Activated CD4-positive, alpha-beta memory T cell treated with anti-CD3 and anti-CD28 coated beads for 36 hours (primary cell): ENCODE results near the gene GPC5. TPM values are rescaled to one million over a fixed set of nuclear protein-coding genes. Genes with fewer than 3 reads are reported as not detected.
"Not testable (repeated sequence)": the region's sequence is repeated elsewhere in the genome, so short reads cannot be mapped to it uniquely, and the experiment has no call there.

Source experiments
- CTCF ChIA-PET: fragments of 350-600 bp; sonication (Branson Sonifier 250); formaldehyde crosslinking; loops from one replicate; lab custom pipeline; 2021; ENCODE audit warnings: antibody characterized with exemption, inconsistent platforms; lab: Charles Lee
- POLR2A ChIA-PET: fragments of 350-600 bp; sonication (Branson Sonifier 250); formaldehyde crosslinking; loops from one replicate; lab custom pipeline; 2021; ENCODE audit warnings: antibody characterized with exemption; lab: Charles Lee
- DNase-seq: peaks from one replicate; pipeline ENCODE4 v3.0.0-alpha.2; 2020
- H3K27ac Mint-ChIP-seq: one replicate; pipeline ENCODE4 v1.8.0; 2021; ENCODE audit warnings: mixed read lengths
- H3K27me3 Mint-ChIP-seq: one replicate; pipeline ENCODE4 v1.8.0; 2021; ENCODE audit warnings: mixed read lengths
- H3K36me3 Mint-ChIP-seq: one replicate; pipeline ENCODE4 v1.8.0; 2021; ENCODE audit warnings: mixed read lengths
- H3K4me1 Mint-ChIP-seq: one replicate; pipeline ENCODE4 v1.8.0; 2021; ENCODE audit warnings: low read depth, mixed read lengths
- H3K4me3 Mint-ChIP-seq: one replicate; pipeline ENCODE4 v1.8.0; 2021; ENCODE audit warnings: mild to moderate bottlenecking, mixed read lengths
- H3K9me3 Mint-ChIP-seq: one replicate; pipeline ENCODE4 v1.8.0; 2021; ENCODE audit warnings: mixed read lengths
- intact Hi-C: fragments of 100-400 bp; cut with micrococcal nuclease; formaldehyde crosslinking; loops from one replicate; pipeline ENCODE4 v1.15.1; 2023
- total RNA-seq, 2 experiments: library from RNA; stranded (reverse); gene quantifications; one replicate each; pipeline ENCODE4 v1.2.3, GENCODE V29; 2021

Gene GPC5
- total RNA-seq, 2 experiments from 2014 or later, result 0.17 to 0.29 TPM

DNA sequence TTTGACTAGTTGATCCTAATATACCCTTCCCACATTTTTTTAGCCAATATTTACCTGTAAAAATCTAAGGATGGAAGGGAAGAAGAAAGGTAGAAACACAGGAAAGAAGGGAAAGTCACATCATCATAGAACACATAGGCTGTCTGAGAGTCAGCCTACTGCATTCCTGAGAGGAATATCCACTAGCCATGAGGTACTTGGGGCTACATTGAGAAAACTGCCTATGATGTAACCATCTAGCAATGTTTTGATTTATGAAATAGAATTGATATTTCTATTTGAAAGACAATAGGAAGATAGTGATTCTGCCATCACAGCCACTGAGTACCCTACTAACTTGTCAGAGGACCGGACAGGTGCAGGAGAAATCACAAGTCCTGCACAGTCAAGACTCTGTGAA, 873.8 kb downstream of the GPC5 start:
- CTCF ChIA-PET, result no interaction called here
- Mint-ChIP-seq H3K4me3 (no peak overlapping the region), H3K27ac (no peak overlapping the region), H3K27me3 (no peaks in the 10 kb centered on the region), H3K9me3 (no peaks in the 10 kb centered on the region), H3K36me3 (no peaks in the 10 kb centered on the region), H3K4me1 (no peaks in the 10 kb centered on the region)
- intact Hi-C loops, result no loop called here
- POLR2A ChIA-PET, result no interaction called here
- DNase-seq, result no peak

DNA sequence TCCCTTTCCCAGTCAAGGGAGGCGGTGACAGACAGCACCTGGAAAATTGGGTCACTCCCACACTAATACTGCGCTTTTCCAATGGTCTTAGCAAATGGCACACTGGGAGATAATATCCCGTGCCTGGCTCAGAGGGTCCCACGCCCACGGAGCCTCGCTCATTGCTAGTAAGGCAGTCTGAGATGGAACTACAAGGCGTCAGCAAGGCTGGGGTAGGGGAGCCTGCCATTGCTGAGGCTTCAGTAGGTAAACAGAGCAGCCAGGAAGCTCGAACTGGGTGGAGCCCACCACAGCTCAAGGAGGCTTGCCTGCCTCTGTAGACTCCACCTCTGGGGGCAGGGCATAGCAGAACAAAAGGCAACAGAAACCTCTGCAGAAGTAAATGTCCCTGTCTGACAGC, 882.6 kb downstream of the GPC5 start:
- H3K27ac Mint-ChIP-seq, H3K4me1 Mint-ChIP-seq, DNase-seq, H3K27me3 Mint-ChIP-seq, H3K36me3 Mint-ChIP-seq, CTCF ChIA-PET, intact Hi-C loops, POLR2A ChIA-PET, H3K4me3 Mint-ChIP-seq: not testable (repeated sequence)
- H3K9me3 Mint-ChIP-seq, result peaks cover 16% of the 10 kb centered on the region

DNA sequence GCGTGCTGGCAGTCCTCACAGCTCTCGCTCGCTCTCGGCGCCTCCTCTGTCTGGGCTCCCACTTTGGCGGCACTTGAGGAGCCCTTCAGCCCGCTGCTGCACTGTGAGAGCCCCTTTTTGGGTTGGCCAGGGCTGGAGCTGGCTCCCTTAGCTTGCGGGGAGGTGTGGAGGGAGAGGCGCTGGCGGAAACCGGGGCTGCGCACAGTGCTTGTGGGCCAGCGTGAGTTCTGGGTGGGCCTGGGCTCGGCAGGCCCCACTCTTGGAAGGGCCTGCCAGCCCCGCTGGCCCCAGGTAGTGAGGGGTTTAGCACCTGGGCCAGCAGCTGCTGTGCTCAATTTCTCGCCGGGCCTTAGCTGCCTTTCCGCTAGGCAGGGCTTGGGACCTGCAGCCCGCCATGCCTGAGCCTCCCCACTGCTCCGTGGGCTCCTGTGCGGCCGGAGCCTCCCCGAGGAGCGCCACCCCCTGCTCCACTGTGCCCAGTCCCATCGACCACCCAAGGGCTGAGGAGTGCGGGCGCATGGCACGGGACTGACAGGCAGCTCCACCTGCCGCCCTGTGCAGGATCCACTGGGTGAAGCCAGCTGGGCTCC, 892.4 kb downstream of the GPC5 start:
- intact Hi-C loops, H3K27me3 Mint-ChIP-seq, H3K27ac Mint-ChIP-seq, CTCF ChIA-PET, DNase-seq, H3K4me3 Mint-ChIP-seq, H3K4me1 Mint-ChIP-seq, H3K36me3 Mint-ChIP-seq, POLR2A ChIA-PET: not testable (repeated sequence)
- H3K9me3 Mint-ChIP-seq, result peaks cover 45% of the 10 kb centered on the region

DNA sequence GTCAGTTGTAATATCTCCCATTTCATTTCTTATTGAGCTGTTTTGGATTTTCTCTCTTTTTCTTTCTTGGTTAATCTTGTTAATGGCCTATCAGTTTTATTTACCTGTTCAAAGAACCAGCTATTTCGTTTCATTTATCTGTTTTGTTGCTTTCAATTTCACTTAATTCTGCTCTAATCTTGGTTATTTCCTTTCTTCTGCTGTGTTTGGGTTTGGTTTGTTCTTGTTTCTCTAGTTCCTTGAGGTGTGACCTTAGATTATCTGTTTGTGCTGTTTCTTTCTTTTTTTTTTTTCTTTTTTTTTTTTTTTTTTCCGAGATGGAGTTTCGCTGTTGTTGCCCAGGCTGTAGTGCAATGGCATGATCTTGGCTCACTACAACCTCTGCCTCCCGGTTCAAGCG, 896.1 kb downstream of the GPC5 start:
- POLR2A ChIA-PET, H3K4me1 Mint-ChIP-seq, H3K27ac Mint-ChIP-seq, H3K4me3 Mint-ChIP-seq, H3K27me3 Mint-ChIP-seq, CTCF ChIA-PET, DNase-seq, H3K36me3 Mint-ChIP-seq, intact Hi-C loops: not testable (repeated sequence)
- H3K9me3 Mint-ChIP-seq, result peaks cover 26% of the 10 kb centered on the region

DNA sequence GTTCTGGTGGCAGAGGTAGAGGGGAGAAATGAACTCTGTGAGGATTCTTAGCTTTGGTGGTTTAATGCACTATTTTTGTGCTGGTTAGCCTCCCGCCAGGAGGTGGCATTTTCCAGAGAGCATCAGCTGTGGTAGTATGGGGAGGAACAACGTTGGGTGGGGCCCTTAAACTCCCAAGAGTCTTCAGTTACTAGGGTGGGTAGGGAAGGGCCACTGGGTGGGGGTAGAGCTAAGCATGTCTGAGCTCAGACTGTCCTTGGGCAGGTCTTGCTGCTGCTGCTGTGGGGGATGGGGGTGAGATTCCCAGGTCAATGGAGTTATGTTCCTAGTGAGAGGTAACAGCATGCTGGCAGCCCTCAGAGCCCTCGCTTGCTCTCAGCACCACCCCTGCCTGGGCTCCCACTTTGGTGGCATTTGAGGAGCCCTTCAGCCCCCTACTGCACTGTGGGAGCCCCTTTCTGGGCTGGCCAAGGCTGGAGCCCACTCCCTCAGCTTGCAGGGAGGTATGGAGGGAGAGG, 897.8 kb downstream of the GPC5 start:
- H3K36me3 Mint-ChIP-seq, POLR2A ChIA-PET, CTCF ChIA-PET, H3K27ac Mint-ChIP-seq, H3K4me1 Mint-ChIP-seq, H3K27me3 Mint-ChIP-seq, DNase-seq, intact Hi-C loops, H3K4me3 Mint-ChIP-seq: not testable (repeated sequence)
- H3K9me3 Mint-ChIP-seq, result peaks cover 21% of the 10 kb centered on the region

DNA sequence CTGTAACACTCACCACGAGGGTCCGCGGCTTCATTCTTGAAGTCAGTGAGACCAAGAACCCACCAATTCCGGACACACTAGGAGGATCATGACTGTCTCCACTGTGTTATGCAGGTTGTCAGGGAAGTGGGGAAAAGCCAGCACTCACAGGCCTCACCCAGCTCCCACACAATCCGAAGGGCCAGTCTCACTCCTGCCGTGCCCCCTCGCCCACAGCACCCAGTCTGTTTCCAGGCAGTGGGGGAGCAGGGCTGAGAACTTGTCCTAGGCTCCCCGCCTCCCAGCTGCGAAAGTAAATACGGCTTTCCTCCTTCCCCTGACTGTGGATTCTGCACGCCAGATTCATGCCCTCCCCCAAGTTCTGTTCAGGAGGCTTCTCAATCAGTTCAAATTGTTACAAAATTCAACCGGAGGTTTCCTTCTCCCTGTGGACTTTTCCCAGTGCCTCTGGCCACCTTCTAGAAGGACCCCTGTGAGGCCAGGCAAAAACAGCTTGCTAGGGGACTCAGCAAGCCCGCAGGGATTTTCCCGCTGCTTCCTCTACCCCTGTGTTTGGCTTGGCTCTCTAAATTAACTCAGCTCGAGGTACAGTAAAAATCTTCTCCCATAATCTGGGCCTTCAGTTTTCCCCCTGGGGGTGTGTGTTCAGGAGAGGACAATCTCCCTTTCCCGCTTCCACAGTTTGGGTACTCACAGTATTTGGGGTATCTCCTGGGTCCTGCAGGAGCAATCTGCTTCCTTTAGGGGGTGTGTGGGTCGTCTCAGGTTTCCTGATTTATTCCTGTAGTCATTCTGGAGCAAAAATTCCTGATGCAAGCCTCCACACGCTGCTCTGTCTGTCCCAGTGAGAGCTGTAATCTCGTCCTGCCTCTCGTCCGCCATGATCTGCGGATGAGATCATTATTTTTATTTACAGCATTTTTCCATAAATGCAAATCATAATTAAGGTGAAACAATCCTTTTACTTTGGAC, 899.8 kb downstream of the GPC5 start:
- Mint-ChIP-seq H3K36me3 (no peaks in the 10 kb centered on the region), H3K27me3 (no peaks in the 10 kb centered on the region), H3K4me3 (no peak overlapping the region), H3K4me1 (no peaks in the 10 kb centered on the region), H3K9me3 (peaks cover 6% of the 10 kb centered on the region), H3K27ac (no peak overlapping the region)
- ChIA-PET POLR2A (no interaction called here), CTCF (no interaction called here)
- DNase-seq, result no peak
- intact Hi-C loops, result no loop called here

DNA sequence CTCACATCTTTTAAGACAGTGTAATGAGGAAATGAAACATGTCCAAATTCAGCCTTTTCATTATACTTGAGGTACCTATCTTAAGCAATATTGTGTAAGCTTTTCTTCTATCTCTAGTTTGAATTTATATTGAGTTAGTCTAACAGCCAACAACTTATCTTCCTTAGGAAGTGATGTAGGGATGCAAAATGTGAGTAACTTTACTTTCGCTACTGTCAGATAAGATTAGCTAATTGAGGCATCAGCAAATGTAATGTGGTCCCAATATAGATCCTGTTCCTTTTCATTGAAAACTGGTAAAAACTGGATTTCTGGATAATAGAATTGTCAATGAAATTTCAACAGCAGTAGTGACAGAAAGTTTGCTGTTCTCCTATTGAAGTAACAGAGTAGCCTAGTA, 902.2 kb downstream of the GPC5 start:
- Mint-ChIP-seq H3K9me3 (no peaks in the 10 kb centered on the region), H3K4me3 (no peak overlapping the region), H3K27me3 (no peaks in the 10 kb centered on the region), H3K36me3 (no peaks in the 10 kb centered on the region), H3K27ac (no peak overlapping the region), H3K4me1 (no peaks in the 10 kb centered on the region)
- CTCF ChIA-PET, result no interaction called here
- DNase-seq, result no peak
- POLR2A ChIA-PET, result no interaction called here
- intact Hi-C loops, result no loop called here

DNA sequence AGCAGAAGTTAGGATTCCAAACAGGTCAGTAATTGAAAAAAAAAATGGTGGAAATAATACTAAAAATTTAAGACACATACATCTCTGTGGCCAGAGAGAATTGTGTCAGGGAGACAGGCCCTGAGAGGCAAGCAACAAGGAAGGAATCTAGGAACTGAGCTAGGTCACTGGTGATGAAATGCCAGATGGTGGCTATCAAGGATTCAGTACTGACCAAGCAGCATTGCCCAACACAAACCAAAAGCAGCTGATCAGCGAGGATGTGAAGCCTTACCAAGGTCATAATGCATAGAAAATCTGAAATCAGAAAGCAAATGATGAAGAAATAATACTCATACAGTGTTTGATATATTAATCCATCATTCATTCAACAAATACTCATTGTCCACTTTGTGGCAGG, 905.0 kb downstream of the GPC5 start:
- Mint-ChIP-seq H3K4me3 (no peak overlapping the region), H3K36me3 (no peaks in the 10 kb centered on the region), H3K27me3 (no peaks in the 10 kb centered on the region), H3K27ac (no peak overlapping the region), H3K4me1 (no peaks in the 10 kb centered on the region), H3K9me3 (no peaks in the 10 kb centered on the region)
- no peak for DNase-seq
- ChIA-PET CTCF (no interaction called here), POLR2A (no interaction called here)
- intact Hi-C loops, result no loop called here

DNA sequence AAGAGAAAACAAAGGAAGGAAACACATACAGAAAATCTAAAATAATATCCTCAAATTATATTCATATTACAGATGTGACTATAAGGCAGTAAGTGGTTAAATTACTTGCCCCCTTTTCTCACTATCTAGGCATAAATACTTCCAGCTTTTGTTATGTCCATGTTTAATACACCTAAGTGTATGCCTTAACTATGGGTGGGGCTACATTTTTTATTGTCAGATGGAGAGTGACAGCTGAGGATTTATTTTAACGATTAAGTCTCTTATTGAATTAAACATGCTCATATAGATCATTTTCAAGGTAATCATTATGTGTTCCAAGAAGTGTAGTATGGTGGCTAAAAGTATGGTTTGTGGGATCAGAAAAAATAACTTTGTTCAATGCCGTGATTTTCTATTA, 909.3 kb downstream of the GPC5 start:
- Mint-ChIP-seq H3K9me3 (no peaks in the 10 kb centered on the region), H3K36me3 (no peaks in the 10 kb centered on the region), H3K27me3 (no peaks in the 10 kb centered on the region), H3K4me3 (no peak overlapping the region), H3K4me1 (no peaks in the 10 kb centered on the region), H3K27ac (no peak overlapping the region)
- intact Hi-C loops, result no loop called here
- ChIA-PET CTCF (no interaction called here), POLR2A (no interaction called here)
- DNase-seq, result no peak

DNA sequence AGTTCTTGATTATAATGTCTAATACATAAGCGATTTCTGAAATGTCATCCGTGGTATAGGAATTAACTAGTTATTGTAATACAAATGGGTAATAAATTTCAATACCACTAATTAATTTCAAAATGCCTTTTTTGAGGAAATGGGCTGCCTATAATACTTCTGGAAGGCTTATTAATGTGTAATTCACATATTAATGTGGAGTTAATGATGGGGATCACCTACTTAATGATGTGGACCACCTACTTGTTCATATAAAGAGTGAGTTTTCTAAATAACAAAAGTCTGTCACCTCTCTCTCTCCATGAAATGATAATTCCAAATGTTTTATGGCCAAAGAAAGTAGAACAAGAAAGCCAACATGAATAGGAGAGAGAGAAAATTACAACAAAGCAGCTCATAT, 914.4 kb downstream of the GPC5 start:
- Mint-ChIP-seq H3K4me3 (no peak overlapping the region), H3K4me1 (no peaks in the 10 kb centered on the region), H3K36me3 (no peaks in the 10 kb centered on the region), H3K27ac (no peak overlapping the region), H3K27me3 (no peaks in the 10 kb centered on the region), H3K9me3 (peaks cover 5% of the 10 kb centered on the region)
- CTCF ChIA-PET, result no interaction called here
- POLR2A ChIA-PET, result no interaction called here
- no peak for DNase-seq
- intact Hi-C loops, result no loop called here

DNA sequence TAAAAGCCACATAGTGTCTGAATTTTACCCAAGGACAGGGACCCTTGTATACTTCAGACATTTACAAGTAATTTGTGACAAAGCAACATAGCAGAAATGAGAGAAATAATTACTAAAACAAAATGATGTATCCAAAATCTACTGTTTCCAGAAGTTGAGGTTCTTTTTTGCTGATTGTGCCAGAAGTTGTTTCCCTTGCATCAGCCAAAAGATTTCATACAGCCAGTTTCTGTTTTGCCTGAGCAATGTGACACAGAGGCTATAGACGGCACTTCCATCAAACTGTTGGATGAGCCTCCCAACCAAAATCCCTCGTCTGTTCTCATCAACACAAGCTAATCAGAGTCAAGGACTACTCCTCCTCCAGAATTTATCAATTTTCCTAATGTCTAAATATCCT, 915.0 kb downstream of the GPC5 start:
- H3K27ac Mint-ChIP-seq, result no peak overlapping the region
- POLR2A ChIA-PET, result no interaction called here
- H3K4me3 Mint-ChIP-seq, result no peak overlapping the region
- CTCF ChIA-PET, result no interaction called here
- peaks cover 5% of the 10 kb centered on the region for H3K9me3 Mint-ChIP-seq
- no peak for DNase-seq
- no peaks in the 10 kb centered on the region for H3K4me1 Mint-ChIP-seq
- no peaks in the 10 kb centered on the region for H3K36me3 Mint-ChIP-seq
- intact Hi-C loops, result no loop called here
- no peaks in the 10 kb centered on the region for H3K27me3 Mint-ChIP-seq

DNA sequence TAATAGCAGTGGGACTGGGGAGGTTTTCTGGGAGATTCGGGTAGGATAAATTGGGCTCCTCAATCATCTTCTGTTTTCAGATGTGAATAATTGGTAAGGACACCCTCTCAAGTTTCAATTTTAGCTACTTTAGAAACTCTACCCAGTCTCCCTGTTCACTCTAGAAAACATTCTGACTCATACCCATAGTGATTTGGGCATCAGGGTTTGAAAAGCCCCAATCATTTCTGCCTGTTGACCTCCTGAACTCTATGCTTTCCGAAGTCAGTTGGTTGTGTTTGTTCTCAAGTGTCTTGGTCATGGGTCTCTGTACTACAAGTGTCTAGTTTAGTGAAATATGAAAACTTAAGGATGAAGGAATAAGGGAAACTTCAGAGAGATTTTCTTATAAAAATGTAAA, 916.8 kb downstream of the GPC5 start:
- no peaks in the 10 kb centered on the region for H3K4me1 Mint-ChIP-seq
- no peak overlapping the region for H3K4me3 Mint-ChIP-seq
- no peaks in the 10 kb centered on the region for H3K27me3 Mint-ChIP-seq
- H3K27ac Mint-ChIP-seq, result no peak overlapping the region
- CTCF ChIA-PET, result no interaction called here
- no peak for DNase-seq
- intact Hi-C loops, result no loop called here
- H3K9me3 Mint-ChIP-seq, result peaks cover 5% of the 10 kb centered on the region
- POLR2A ChIA-PET, result no interaction called here
- H3K36me3 Mint-ChIP-seq, result no peaks in the 10 kb centered on the region

DNA sequence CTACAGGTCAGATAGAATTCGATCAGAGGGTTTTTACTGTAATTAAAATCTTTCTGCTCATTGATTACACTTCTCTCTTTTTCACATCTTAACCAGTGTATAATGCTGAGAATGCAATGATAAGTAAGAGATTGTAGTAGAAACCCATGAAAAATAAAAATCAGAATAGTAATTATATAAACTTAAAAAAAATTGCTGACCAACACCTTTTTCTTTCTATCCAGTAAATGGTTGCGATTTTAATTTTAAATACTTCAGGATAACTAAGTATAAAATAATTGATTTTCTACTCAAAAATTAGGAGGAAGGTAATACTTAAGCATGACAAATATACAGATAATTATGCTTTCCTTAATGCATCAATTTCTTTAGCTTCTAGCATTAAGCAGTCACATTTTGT, 917.6 kb downstream of the GPC5 start:
- no peaks in the 10 kb centered on the region for H3K4me1 Mint-ChIP-seq
- no peaks in the 10 kb centered on the region for H3K36me3 Mint-ChIP-seq
- peaks cover 5% of the 10 kb centered on the region for H3K9me3 Mint-ChIP-seq
- no peak overlapping the region for H3K27ac Mint-ChIP-seq
- no peak for DNase-seq
- ChIA-PET POLR2A (no interaction called here), CTCF (no interaction called here)
- no peaks in the 10 kb centered on the region for H3K27me3 Mint-ChIP-seq
- intact Hi-C loops, result no loop called here
- no peak overlapping the region for H3K4me3 Mint-ChIP-seq
